Stimulated activated CD8-positive, alpha-beta memory T cell treated with anti-CD3 and anti-CD28 coated beads, Interleukin-7, amount 100 ng/mL, for 4 hours (primary cell): Measurements from ENCODE around the gene MRNIP.

Experiments
- DNase-seq, 2 donors: peaks; one replicate each; pipeline ENCODE4 v3.0.0-alpha.2; 2020; ENCODE audit warnings: low read depth in 2 of 2

The MRNIP gene, protein sequence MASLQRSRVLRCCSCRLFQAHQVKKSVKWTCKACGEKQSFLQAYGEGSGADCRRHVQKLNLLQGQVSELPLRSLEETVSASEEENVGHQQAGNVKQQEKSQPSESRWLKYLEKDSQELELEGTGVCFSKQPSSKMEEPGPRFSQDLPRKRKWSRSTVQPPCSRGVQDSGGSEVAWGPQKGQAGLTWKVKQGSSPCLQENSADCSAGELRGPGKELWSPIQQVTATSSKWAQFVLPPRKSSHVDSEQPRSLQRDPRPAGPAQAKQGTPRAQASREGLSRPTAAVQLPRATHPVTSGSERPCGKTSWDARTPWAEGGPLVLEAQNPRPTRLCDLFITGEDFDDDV

DNA sequence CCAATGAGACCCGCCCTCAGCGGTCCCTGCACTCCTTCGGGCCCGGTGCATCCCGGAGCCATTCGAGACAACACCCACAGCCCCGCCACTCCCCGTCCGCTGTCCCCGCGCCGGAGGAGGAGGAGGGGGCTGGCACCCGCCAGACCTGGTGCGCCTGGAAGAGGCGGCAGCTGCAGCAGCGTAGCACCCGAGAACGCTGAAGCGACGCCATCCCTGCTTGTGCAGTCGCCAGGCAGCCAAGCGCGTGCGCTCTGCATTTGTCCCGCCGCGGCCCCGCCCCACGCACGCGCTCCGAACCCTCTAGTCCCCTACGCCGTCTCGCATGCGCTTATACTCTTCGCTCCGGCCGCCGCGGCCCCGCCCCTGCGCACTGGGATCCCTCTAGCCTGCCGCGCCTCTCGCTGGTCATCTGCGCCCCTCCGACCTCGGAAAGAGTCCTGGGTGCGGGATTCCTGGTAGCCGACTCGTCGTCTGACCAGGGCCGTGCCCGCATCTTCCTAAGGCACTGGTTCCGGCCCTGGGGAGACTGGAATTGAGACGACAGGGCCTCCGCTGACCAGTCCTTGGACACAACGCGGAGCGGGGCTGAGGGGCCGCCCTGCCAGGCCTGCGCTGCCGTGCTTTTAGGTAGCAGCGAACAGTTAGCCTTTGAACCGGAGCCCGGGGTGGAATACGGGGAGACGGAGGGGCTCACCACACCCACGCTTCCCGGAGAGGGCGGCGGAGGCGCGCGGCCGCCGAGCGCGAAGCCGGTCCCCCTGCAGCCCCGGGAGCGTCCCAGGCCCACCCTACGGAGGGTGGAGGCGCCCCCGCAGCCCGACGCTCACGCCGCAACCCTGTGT, at the start of gene MRNIP:
Gene MRNIP (minus strand): TSS at position 232 of the 842 bp plus-strand sequence. CDS start 21 bp downstream, at position 211.
- DNase-seq: peak; percentile 81 to 92

- DNase-seq: peak; percentile 14 to 64
These were observed 49.1 kb upstream of the MRNIP start, which contains the start of gene TBC1D9B for GRCh38 chr5:179907556-179908324. Gene TBC1D9B (minus strand): TSS chr5:179907897. CDS start chr5:179907821, 76 bp downstream.

DNA sequence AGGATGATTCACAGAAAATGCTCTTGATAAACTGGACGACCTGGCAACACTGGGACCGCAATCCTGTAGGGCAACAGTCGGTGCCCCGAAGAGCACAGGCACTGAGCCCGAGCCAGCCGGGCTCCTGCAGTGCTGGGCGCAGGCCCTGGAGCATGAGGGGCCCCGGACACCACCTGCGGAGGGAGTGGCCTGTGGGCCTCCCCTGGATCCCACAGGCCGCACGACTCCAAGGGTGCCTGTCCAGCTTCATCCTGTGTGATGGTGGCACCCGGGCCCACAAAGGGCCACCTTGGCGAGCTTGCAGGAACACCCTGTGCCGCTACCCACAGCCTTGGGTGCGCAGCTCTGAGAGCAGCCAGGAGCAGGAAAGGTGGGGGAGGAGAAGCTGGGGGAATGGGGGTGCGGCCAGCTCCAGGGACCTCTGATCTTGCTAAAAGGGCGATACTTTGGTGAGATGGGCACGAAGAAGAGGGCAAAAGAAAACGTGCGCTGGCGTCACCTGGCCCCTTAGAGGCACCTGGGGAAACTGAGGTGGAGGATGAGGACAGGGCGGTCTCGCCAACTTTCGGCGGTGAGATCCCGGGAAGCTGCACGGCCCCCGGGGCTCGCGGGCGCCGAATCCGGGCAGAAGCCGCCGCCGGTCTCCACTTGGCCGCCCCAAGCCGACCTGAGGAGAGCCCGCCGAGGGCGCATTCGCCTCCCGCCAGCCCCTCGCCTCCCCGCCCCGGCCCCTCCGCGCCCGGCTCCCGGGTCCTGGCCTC, 48.4 kb upstream of the MRNIP start:
- DNase-seq: no peak

DNA sequence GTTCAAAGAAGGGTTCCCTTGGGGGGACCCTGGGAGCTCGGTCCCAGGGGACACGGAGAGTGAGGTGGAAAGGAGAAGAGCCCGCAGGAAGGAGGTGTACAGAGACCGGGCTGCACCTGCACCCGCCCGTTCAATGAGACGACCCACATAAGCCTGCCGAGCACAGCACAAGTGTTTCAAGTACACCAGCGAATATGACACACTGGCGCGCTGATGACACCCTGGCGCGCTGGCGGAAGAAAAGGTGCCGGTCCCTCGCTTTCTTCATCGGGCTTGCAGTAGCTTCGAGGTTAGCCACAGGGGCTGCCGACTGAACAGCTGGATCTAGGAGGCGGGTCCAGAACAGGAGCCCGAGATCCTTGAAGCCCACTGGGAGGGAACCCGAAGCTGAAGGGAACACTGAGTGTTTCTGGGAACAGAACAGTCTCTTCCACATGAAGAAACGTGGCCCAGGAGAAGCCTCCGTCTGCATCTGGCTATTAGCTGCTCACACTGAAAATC, 47.7 kb upstream of the MRNIP start:
- DNase-seq: no peak

DNA sequence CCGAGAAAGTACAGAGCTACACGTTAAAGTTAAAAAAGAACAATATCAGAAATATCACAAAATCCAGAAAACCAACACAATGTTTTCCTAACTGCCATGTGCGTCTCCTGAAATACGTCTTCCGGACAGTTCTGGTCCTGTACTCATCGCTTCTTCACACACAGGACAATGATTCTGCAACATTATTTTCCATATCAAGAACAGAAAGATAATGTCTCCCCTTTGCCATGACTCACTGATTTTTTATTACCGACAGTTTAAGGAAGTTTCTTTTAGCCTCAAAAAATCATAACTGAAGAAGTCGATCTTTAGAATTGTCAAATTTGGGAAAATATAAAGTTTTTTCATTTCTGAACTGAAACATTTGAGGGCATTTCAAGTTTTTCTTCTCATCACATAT, 46.5 kb upstream of the MRNIP start:
- DNase-seq: no peak

DNA sequence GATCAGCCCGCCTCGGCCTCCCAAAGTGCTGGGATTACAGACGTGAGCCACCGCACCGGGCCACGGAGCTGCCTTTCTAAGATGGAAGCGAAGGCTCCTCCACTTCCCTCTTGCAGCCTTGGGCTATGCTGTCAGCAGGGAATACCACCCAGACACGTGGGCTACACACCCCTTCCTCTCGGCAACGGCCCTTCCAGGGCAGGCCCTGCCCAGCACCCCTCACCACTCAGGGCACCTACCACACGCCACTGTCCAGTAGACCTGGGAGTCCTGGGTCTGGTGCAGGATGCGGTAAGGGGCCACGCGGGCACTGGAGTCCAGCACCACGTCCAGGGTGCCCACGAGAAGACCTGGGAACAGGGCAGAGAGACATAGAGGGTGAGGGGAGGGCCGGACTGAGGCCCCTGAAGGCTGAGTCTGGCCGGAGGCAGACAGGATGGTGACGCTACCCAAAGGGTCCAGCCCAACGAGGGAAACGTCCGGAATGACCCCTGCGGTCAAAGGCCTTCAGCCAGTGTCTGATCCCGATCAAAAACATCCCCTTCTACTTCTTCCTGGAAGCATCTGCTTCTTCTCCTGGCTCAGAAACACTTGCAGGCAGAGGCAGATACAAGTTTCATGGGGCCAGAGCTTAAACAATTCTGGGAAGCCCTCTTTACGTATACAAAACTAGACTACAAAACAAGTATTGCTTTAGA, 46.0 kb upstream of the MRNIP start:
- no peak for DNase-seq

GRCh38 chr5:179902763-179903158, 44.1 kb upstream of the MRNIP start:
- no peak for DNase-seq

GRCh38 chr5:179901915-179902762, 43.5 kb upstream of the MRNIP start:
- no peak for DNase-seq

DNA sequence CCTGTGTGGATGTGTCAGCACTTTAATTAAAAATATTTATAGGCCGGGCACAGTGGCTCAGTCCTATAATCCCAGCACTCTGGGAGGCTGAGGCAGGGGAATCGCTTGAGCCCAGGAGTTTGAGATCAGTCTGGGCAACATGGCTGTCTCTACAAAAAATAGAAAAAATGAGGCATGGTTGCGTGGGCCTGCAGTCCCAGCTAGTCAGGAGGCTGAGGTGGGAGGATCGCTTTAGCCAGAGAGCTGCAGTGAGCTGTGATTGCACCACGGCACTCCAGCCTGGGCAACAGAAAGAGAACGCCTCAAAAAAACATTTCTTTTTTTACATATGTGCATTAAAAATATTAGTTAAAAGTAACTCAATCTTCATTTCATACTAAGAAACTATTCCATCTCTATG, 42.8 kb upstream of the MRNIP start:
- DNase-seq: no peak

DNA sequence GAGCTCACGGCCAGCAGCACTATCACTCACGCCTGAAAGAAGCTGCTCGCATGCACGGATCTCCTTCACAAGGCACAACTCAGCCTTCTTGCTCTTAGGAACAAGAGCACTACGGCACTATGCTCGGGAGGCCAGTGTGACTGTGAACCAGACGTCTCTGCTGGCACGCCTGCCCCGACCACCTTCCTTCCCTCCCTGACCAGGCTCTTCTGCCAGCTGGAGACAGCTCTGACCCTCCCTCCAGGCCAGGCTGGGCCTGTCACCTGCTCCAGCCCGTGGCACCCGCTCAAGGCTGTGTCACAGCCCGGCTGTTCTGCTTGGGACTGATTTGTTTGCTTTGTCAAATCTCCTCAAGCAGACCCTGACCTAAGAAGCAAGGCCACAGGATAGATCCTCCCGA, 42.1 kb upstream of the MRNIP start:
- DNase-seq: no peak

DNA sequence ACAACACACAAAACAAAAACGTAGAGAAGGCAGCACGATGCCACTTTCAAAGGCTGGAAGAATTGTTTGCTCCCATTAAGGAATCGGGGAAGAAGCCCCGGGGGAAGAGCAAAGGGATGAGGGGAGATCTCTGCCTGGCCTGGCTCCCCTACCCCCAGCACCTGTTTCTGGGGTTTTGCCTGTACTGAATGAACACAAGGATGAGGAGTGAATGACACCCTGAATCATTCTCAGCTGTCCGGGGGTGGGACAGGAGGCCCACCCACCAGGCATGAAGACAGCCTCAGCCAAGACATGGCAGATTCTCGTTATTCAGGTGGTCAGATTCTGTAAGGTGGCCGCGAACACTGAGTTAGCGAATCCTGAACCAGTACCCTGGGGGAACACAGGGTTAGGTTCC, 41.6 kb upstream of the MRNIP start:
- DNase-seq: no peak

GRCh38 chr5:179895861-179896260, 37.2 kb upstream of the MRNIP start:
- no peak for DNase-seq

GRCh38 chr5:179893958-179894895, 35.6 kb upstream of the MRNIP start:
- no peak for DNase-seq

DNA sequence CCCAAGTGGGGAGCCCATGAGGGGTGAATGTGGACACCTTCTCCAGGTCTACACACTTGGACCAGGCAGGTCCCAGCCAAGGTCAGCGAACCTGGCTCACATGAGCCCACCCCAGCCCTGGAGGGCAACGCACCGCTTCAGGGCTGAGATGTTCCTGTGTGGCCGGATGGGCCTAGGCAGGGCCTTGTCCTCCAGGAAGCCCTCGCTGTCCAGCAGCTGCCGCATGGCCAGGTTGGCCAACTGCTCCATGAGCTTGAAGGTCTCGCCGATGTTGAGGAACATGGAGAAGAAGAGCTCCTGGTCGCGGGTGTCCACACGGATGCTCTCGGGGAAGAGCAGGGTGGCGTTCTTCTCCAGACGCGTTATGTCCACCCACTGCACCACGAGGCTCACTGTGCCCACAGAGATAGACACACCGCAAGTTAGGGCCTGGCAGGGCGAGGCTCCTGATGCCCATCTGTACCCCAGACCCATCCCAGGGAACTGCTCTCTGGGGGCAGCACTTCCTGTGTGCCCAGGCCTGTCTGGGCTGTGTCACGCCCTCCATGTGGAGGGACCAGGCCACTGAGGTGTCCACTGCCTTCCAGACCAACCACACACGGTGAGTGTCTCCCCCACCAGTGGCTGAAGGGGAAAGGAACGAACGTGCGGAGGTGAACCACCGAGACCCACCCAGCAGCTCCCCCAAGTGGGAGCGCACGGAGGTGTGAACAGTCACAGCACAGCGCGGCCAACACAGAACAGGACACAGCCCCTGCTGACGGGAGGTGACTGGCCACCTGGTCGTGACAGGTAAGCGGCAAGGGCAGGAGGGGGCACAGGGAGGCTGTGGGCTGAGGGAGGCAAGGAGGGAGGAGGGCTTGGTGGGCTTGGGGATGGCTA, 34.7 kb upstream of the MRNIP start:
- no peak for DNase-seq

DNA sequence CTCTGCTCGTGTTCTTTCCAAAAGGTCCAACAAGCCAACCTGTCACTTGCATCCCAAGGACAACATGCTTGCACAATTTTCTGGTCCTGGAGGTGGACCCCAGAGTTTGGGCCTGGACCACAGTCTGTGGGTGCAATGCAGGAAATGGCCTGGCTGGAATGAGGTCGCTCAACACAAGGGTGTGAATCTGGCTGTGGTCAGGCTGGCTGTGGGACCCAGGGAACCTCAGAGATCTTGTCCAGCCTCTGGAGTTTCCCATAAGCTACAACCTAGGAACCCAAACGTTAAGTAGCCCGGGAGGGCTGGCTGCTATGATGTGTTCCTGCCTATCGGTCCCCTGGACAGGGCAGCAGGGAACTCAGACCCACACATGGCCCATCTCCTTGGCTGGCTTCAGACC, 33.6 kb upstream of the MRNIP start:
- no peak for DNase-seq

DNA sequence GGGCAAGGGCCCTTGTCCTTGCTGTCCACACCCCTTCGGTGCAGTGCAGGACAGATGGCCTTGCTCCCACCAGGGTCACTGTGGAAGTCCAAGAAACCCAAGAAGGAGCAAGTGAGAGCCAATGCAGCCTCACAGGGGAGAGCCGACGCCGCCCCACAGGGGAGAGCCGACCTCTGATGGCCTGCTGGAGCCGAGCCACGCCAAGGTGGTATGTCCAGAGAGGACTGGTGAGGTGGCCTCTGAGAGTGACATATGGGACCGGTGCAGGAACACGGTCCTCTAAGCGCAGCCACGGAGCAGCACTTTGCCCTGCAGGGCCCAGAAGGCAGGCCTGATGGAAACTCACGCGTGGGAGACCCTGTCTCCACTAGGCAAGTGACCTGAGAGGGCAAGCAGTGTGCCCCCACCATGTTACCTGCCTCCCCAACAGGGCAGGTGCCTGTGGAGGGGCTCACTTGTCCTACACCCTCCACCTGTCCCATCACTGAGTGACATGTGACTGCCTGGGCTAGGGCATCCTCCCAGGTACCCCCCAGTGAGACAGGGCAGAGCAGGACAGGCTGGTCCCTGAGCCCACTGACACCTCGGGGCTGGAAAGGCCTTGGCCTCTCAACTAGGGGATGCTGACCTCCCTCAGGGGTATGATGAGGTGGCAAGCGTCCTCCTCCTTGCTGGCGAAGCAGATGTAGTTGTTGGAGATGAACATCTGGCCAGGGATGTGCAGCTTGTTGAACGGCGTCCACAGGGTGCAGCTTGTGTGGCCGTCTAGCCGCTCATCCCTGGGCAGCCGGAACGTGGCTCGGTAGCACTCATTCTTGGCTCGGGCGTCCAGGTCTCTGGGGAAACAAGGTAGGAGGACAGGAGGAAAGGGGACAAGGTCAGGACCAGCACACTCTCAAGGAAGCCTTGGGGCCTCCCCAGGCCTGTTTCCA, 32.4 kb upstream of the MRNIP start:
- no peak for DNase-seq
